GM19452 (cell line): ENCODE data around the gene PIP5K1B.
"Not testable (repeated sequence)": the region's sequence is repeated elsewhere in the genome, so short reads cannot be mapped to it uniquely, and the experiment has no call there.

Experiments used
- ATAC-seq: cut with Tn5 transposase; IDR thresholded peaks from one replicate; pipeline ENCODE4 v1.9.1; 2021; ENCODE audit not compliant: unreplicated experiment

The PIP5K1B gene

DNA sequence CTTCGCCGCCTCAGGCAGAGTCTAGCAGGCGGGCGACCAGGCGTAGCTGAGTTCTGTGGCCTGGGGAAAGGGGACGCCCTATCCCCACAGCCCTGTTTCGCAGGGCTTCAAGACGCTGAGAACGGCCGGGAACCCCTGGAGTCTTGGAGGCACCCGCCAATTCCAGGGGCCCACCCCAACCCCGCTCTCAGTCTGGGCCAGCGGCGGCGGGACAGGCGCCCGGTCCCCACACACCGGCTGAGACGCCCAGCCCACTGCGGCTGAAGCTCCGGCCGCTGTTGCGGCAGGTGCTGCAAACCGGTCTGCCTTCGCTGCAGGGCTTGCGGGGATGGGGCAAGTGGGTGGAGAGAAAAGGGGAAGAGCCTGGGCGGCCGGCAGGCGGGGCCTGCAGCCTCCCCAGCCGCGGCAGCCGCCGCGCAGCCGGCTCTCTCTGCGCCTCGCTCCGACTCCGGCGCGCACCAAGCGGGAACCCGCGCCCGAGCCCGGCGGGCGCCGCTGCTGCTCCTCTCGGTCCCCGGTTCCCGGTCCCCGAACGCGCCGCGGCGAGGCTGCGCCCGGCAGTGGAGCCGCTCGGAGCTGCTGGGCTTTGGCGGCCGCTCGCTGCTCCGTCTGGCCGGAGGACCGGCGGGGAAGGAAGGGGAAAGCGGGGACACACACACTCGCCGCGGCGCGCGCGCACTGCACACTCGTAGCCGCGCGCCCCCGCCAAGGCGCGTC lies at the start of gene PIP5K1B:
Gene PIP5K1B (plus strand): TSS at position 427 of the 717 bp plus-strand sequence. CDS start 117,375 bp downstream, outside the sequence.
- ATAC-seq: peak; percentile 76

DNA sequence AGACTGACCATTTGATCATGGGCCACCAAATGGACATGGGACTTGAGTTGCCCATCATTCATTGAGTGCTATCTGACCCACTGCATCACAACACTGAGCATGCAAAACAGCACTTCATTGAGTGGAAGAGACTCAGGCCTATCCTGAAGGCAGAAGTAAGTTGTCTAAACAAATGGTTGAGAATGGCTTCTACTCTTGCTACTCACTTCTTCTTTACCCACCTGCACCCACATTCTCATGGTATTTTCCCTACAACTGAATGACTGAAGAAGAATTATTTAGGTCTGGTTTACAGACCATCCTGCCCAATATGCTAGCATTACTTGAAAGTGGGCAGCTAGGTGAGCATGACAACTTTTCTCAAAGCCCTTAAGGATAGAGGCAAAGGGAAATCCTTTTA lies 41.0 kb upstream of the PIP5K1B start:
- no peak for ATAC-seq

GRCh38 chr9:68668127-68668526 lies 36.9 kb upstream of the PIP5K1B start:
- no peak for ATAC-seq

- ATAC-seq: no peak
Measured at GRCh38 chr9:68669218-68669617, 35.8 kb upstream of the PIP5K1B start.

DNA sequence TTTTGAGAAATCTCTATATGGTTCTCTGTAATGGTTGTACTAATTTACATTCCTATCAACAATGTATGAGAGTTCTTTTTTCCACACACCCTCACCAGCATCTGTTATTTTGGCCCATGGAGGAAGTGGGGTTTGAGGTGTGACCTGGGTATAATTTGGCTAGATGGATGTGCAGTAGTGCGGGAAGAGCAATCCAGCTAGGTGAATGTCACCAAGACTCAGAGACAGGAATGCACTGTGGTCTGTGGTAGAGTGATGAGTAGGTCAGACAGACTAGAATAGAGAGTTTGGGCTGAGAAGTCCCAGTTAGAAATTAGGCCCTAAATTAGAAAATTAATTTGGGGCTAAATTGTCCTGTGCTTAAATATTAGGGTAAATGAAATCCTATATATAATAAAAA lies 32.8 kb upstream of the PIP5K1B start:
- no peak for ATAC-seq

GRCh38 chr9:68672625-68673024 lies 32.4 kb upstream of the PIP5K1B start:
- ATAC-seq: no peak

GRCh38 chr9:68678430-68678829 lies 26.6 kb upstream of the PIP5K1B start:
- ATAC-seq: no peak

- no peak for ATAC-seq
Measured at GRCh38 chr9:68683433-68683832, 21.6 kb upstream of the PIP5K1B start.

GRCh38 chr9:68685213-68685612 lies 19.8 kb upstream of the PIP5K1B start:
- ATAC-seq: no peak

DNA sequence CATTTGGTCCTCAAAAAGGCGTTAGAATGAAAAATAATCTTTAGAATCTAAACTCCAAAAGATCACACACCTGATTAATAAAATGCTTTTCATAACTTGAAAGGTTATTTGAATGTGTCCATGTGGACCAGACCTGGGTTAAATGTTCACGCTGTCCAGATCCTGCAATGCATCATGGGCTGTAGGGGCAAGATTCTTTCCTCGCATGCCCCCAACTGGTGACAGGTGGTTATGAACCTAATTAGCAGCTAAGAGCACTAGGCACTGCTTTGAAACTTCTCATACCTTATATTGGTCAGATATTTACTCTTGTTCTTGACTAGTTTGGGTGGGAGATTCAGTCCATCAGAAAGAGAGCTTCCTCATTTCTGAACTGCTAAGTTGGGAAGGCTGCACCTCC lies 19.3 kb upstream of the PIP5K1B start:
- peak; percentile 77 for ATAC-seq

DNA sequence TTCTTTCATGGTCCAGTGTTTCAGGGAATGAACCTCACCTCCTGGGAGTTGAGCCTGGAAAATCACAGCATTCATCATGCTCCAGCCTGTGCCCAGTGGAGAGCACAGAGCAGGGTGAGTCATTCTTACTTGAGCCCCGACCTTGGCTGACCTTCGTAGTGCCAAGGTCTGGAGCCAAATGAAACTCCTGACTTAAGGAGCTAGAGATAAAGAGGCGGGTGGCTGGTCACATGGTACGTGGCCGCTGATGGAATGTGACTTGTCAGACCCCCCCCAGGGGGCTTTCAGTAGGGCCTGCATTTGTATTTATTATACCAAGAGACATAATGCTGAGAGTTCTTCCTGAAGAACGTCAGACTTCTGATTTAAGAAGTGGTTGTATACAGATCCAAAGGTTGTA lies 15.0 kb upstream of the PIP5K1B start:
- ATAC-seq: no peak

GRCh38 chr9:68692519-68692918 lies 12.5 kb upstream of the PIP5K1B start:
- ATAC-seq: no peak

DNA sequence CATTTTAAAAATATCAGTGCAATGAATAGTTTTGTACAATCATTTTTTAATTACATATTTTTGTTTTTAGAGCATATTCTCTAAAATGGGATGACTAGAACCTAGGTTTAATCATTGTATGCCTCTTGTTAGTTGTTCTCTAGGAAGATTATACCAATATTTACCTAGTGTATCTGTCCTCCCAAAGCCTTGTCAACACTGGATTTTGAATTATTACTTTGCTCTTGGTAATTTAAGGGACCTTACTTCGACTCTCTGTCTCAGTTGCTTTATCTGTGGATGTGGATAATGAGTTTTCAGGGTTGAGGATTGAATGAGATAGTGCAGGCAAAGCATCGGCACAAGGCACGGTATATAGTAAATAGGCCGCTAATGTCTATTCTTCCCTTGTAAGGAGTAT lies 10.9 kb upstream of the PIP5K1B start:
- no peak for ATAC-seq

DNA sequence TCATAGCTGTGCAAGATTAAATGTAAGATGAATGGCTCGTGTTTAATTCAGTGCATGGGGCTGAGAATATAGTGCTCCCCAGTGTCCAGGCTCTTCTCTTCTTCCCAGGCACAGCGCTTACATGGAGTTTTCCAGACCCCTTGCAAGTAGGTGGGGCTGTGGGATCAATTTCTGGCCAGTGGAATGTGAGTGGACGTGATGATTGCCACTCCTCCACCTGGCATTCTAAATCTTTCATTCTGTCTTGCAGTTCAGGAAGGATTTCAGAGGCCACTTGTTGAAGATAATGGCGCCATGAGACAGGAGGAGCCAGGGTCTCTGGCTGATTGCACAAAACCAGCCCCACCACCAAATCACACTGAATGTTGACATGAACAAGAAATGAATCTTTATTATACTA lies 7.2 kb upstream of the PIP5K1B start:
- ATAC-seq: no peak

DNA sequence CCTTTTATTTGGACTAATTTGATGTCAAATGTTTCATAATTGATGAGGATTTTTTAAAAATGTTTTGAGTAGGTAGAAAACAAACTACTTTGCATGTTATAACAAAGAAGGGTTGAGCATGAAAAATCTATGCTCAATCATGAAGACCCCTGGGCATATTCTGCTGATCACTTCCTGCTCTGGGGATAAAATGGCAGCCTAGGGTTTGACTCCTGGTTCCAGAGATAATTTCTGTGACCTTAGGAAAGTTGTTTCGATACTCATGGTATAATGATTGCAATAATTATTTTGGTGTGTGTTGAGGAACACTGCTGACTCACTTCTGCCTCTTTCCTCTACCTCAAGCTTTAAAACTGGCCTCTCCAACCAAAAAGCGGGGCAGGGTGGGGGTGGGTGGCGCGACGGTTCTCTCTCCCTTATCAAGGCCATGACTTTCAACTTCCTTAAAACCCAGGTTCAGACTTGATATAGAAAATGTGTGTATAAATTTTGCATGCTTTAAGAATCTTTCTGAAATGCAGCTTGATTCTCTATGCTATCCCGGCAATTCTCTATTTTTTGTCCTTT lies 6.0 kb upstream of the PIP5K1B start:
- no peak for ATAC-seq

DNA sequence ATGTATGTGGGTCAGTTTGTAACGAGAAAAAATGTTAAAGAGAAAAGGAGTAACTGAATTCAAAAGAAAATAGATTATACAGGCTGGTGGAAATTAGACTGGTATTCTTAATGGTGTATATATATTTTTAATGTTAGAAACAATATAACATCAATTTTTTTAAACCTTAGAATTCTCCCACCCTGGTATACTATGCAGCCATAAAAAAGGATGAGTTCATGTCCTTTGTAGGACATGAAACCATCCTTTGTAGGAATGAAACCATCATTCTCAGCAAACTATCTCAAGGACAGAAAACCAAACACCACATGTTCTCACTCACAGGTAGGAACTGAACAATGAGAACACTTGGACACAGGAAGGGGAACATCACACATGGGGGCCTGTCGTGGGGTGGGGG lies 5.4 kb upstream of the PIP5K1B start:
- ATAC-seq: not testable (repeated sequence)

GRCh38 chr9:68702493-68702892 lies 2.5 kb upstream of the PIP5K1B start:
- no peak for ATAC-seq

GRCh38 chr9:68703672-68704071 lies 1.4 kb upstream of the PIP5K1B start:
- no peak for ATAC-seq

DNA sequence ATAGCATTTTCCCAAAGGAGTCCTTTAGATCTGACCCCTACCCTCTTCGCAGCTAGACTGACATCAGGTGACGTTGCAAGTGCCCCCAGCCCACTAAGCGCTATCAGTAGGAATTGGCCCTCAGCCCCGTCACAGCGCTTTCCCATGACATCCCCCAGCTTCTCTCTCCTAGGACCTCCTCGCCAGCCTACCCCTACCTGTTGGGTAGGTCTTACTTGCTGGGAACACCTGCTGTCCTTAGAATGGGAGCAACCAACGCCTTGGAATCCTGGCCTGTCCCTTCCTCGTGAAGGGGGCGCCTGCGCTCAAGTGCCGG lies 584 bp upstream of the PIP5K1B start:
- ATAC-seq: no peak

DNA sequence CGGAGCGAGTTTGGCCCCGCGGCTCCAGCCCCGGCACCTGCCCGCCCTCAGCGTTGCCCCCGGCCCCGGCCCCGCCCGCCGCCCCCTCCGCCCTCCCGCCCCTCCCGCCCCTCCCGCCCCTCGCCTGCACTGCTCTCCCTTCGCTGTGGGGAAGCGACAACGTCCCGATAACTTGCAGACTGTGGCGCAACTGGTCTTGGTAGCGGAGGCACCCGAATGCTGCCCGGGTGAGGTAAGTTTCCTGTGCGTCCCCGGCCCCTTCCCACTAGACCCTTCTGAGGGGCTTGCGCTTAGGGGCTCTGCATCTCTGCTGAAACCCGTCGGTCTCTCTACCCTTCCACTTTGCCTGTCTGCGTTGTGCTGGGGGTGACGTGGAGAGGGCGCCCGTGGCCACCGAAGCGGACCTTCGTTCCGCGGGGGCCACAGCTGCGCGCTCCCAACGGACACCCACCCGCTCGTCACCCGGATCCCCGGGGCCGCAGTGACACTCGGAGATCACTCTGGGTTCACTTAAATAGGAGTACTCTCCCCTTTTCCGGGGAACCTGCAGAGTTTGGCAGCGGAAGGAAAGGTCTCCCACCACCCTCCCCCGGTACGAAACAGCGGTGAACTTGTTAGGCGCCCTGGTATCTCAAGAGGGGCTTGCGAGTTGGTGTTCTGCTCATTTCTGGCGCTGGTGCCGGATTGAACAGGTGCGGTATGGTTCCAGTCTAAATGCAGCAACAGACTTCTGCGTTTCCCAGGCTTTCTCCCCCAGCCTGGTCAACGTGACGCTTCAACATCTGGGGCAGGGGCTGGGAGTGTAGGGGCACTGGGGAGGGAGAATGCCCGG lies 707 bp downstream of the PIP5K1B start:
- no peak for ATAC-seq

DNA sequence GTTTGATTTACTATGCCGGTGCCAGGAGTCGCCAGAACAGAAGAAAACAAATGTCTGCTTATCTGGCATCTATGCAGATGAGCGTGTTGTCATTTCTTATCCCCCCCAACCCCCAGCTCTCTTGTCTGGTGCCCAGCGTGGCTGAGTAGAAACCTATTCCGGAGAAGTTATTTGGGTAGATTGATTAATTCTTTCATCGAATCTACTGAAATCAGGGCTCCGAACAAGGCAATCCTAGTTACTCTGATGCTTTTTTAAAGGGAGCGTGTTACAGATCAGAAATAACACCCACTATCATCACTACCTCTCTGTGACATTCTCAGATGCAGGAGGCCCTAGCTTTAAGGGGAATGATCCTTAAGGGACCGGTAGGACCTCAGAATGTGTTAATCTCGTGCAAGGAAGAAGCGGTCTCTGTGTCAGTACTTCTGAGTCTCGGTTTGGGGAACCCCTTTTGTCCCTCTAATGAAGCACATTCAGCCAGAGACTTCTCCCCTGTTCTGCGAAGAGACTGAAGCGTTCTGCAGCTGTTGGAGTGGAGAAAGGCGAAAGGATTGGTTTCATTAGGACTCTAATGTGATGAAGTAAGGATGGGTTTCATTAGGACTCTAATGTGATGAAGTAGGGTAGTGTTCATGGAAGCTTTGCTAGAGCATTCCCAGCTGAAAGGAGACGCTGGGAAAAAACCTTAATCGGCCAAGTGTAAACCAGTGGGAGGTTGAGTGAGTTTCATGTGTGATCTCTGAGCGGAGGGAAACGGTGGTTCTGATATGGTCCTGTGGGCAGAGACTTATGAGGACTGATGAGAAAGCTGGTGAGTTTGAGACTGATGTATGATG lies 1.5 kb downstream of the PIP5K1B start:
- peak; percentile 34 for ATAC-seq
